ENCODE results near the gene ANK3.

ANK3 gene

GRCh38 chr10:60172363-60172990, 217.2 kb downstream of the ANK3 start:
- no peak for DNase-seq (ENCODE audit: low read depth, low spot score)
- H3K4me3 ChIP-seq (ENCODE audit: low read length): no peak overlapping the region

- no peak overlapping the region for H3K4me3 ChIP-seq (ENCODE audit: low read length)
- DNase-seq (ENCODE audit: low read depth, low spot score): no peak
Measured at GRCh38 chr10:60171436-60172013, 218.2 kb downstream of the ANK3 start.

GRCh38 chr10:60170250-60170649, 219.4 kb downstream of the ANK3 start:
- H3K4me3 ChIP-seq (ENCODE audit: low read length): no peak overlapping the region
- no peak for DNase-seq (ENCODE audit: low read depth, low spot score)

GRCh38 chr10:60169111-60169510, 220.6 kb downstream of the ANK3 start:
- H3K4me3 ChIP-seq (ENCODE audit: low read length): no peak overlapping the region
- DNase-seq (ENCODE audit: low read depth, low spot score): no peak

GRCh38 chr10:60167050-60167449, 222.6 kb downstream of the ANK3 start:
- H3K4me3 ChIP-seq (ENCODE audit: low read length): no peak overlapping the region
- no peak for DNase-seq (ENCODE audit: low read depth, low spot score)

GRCh38 chr10:60163786-60164185, 225.9 kb downstream of the ANK3 start:
- DNase-seq (ENCODE audit: low read depth, low spot score): no peak

GRCh38 chr10:60162631-60163030, 227.0 kb downstream of the ANK3 start:
- no peak for DNase-seq (ENCODE audit: low read depth, low spot score)
- H3K4me3 ChIP-seq (ENCODE audit: low read length): no peak overlapping the region

More at GRCh38 chr10:60163786-60164185, 225.9 kb downstream of the ANK3 start:
- no peak overlapping the region for H3K4me3 ChIP-seq (ENCODE audit: low read length)

GRCh38 chr10:60155943-60156683, 233.6 kb downstream of the ANK3 start:
- H3K4me3 ChIP-seq (ENCODE audit: low read length): no peak overlapping the region
- DNase-seq (ENCODE audit: low read depth, low spot score): no peak

GRCh38 chr10:60155099-60155877, 234.4 kb downstream of the ANK3 start:
- no peak for DNase-seq (ENCODE audit: low read depth, low spot score)
- H3K4me3 ChIP-seq (ENCODE audit: low read length): no peak overlapping the region

GRCh38 chr10:60149003-60149402, 240.7 kb downstream of the ANK3 start:
- no peak for DNase-seq (ENCODE audit: low read depth, low spot score)
- H3K4me3 ChIP-seq (ENCODE audit: low read length): no peak overlapping the region

- H3K4me3 ChIP-seq (ENCODE audit: low read length): no peak overlapping the region
- DNase-seq (ENCODE audit: low read depth, low spot score): no peak
Measured at GRCh38 chr10:60148266-60148840, 241.3 kb downstream of the ANK3 start.

GRCh38 chr10:60147576-60148265, 242.0 kb downstream of the ANK3 start:
- DNase-seq (ENCODE audit: low read depth, low spot score): no peak
- H3K4me3 ChIP-seq (ENCODE audit: low read length): no peak overlapping the region

GRCh38 chr10:60147025-60147424, 242.7 kb downstream of the ANK3 start:
- H3K4me3 ChIP-seq (ENCODE audit: low read length): no peak overlapping the region
- no peak for DNase-seq (ENCODE audit: low read depth, low spot score)

GRCh38 chr10:60144099-60144498, 245.6 kb downstream of the ANK3 start:
- DNase-seq (ENCODE audit: low read depth, low spot score): no peak
- H3K4me3 ChIP-seq (ENCODE audit: low read length): no peak overlapping the region

- no peak overlapping the region for H3K4me3 ChIP-seq (ENCODE audit: low read length)
- DNase-seq (ENCODE audit: low read depth, low spot score): no peak
Measured at GRCh38 chr10:60142736-60143135, 246.9 kb downstream of the ANK3 start.

- no peak for DNase-seq (ENCODE audit: low read depth, low spot score)
- H3K4me3 ChIP-seq (ENCODE audit: low read length): no peak overlapping the region
Measured at GRCh38 chr10:60141896-60142559, 247.6 kb downstream of the ANK3 start.

GRCh38 chr10:60140651-60141632, 248.7 kb downstream of the ANK3 start:
- no peak for DNase-seq (ENCODE audit: low read depth, low spot score)
- H3K4me3 ChIP-seq (ENCODE audit: low read length): no peak overlapping the region

All from Jurkat, Clone E6-1 (cell line).